SJCRH30 (cell line): Measurements from ENCODE around the gene ZBP1. TPM values are rescaled to one million over a fixed set of nuclear protein-coding genes. Genes with fewer than 3 reads are reported as not detected.

ENCODE experiments used
- DNase-seq, 2 experiments: peaks; one replicate each; pipeline ENCODE4 v3.0.0-alpha.2; 2015 to 2020
- H3K27ac ChIP-seq: fragments of 250-450 bp; sonication (Bioruptor Pico); 2 replicates; pipeline ENCODE4 v1.5.1; 2020; ENCODE audit warnings: mild to moderate bottlenecking, moderate library complexity
- H3K27me3 ChIP-seq: fragments of 250-450 bp; sonication (Bioruptor Pico); 2 replicates; pipeline ENCODE4 v1.5.1; 2020; ENCODE audit warnings: mild to moderate bottlenecking, moderate library complexity
- H3K36me3 ChIP-seq: fragments of 250-450 bp; sonication (Bioruptor Pico); 2 replicates; pipeline ENCODE4 v1.5.1; 2020; ENCODE audit warnings: mild to moderate bottlenecking, moderate library complexity
- H3K4me1 ChIP-seq: fragments of 250-450 bp; sonication (Bioruptor Pico); 2 replicates; pipeline ENCODE4 v1.5.1; 2020; ENCODE audit warnings: mild to moderate bottlenecking, moderate library complexity
- H3K4me3 ChIP-seq: fragments of 250-450 bp; sonication (Bioruptor Pico); 2 replicates; pipeline ENCODE4 v1.5.1; 2020; ENCODE audit warnings: mild to moderate bottlenecking, moderate library complexity
- H3K9me3 ChIP-seq: fragments of 250-450 bp; sonication (Bioruptor Pico); replicated peaks from 2 replicates; pipeline ENCODE4 v1.5.1; 2020; ENCODE audit warnings: mild to moderate bottlenecking, moderate library complexity
- total RNA-seq: library from RNA; depleted of rRNA; stranded (reverse); fragments of >200 nt; shearing (Covaris generic); gene quantifications from 2 replicates; pipeline ENCODE4 v1.2.3, GENCODE V29; 2014

ZBP1 gene
- total RNA-seq, 1 experiment from 2014 or later, result 0.02 TPM

- Histone ChIP-seq H3K4me3 (no peak overlapping the region), H3K27ac (no peak overlapping the region), H3K36me3 (no peaks in the 10 kb centered on the region), H3K27me3 (peaks cover 6% of the 10 kb centered on the region), H3K9me3 (no peaks in the 10 kb centered on the region), H3K4me1 (no peaks in the 10 kb centered on the region)
- no peak for DNase-seq
Measured at GRCh38 chr20:57609086-57609841, 11.0 kb downstream of the ZBP1 start.

- Histone ChIP-seq H3K36me3 (no peaks in the 10 kb centered on the region), H3K4me3 (no peak overlapping the region), H3K9me3 (no peaks in the 10 kb centered on the region), H3K4me1 (no peaks in the 10 kb centered on the region), H3K27me3 (peaks cover 6% of the 10 kb centered on the region), H3K27ac (no peak overlapping the region)
- DNase-seq, result no peak
Measured at GRCh38 chr20:57608516-57608915, 11.7 kb downstream of the ZBP1 start.

- Histone ChIP-seq H3K4me1 (no peaks in the 10 kb centered on the region), H3K27me3 (peaks cover 6% of the 10 kb centered on the region; the same call in 1 of the 2 replicates), H3K9me3 (no peaks in the 10 kb centered on the region), H3K4me3 (no peak overlapping the region), H3K27ac (no peak overlapping the region), H3K36me3 (no peaks in the 10 kb centered on the region)
- DNase-seq, result no peak
Measured at GRCh38 chr20:57605878-57606277, 14.3 kb downstream of the ZBP1 start.

GRCh38 chr20:57605045-57605444, 15.2 kb downstream of the ZBP1 start:
- Histone ChIP-seq H3K9me3 (no peaks in the 10 kb centered on the region), H3K4me1 (no peaks in the 10 kb centered on the region), H3K27me3 (peaks cover 3% of the 10 kb centered on the region; the same call in 1 of the 2 replicates), H3K36me3 (no peaks in the 10 kb centered on the region), H3K27ac (no peak overlapping the region), H3K4me3 (no peak overlapping the region)
- DNase-seq, result no peak

- no peaks in the 10 kb centered on the region for H3K36me3 ChIP-seq
- H3K4me1 ChIP-seq, result no peaks in the 10 kb centered on the region
- H3K27ac ChIP-seq, result no peak overlapping the region
- peaks cover 3% of the 10 kb centered on the region; the same call in 1 of the 2 replicates for H3K27me3 ChIP-seq
- no peak for DNase-seq
- no peak overlapping the region for H3K4me3 ChIP-seq
- H3K9me3 ChIP-seq, result no peaks in the 10 kb centered on the region
Measured at GRCh38 chr20:57603120-57603519, 17.1 kb downstream of the ZBP1 start.

- Histone ChIP-seq H3K27ac (no peak overlapping the region), H3K36me3 (no peaks in the 10 kb centered on the region), H3K4me1 (no peaks in the 10 kb centered on the region), H3K9me3 (no peaks in the 10 kb centered on the region), H3K4me3 (no peak overlapping the region), H3K27me3 (peaks cover 3% of the 10 kb centered on the region; the same call in 1 of the 2 replicates)
- DNase-seq, result no peak
Measured at GRCh38 chr20:57601737-57602136, 18.5 kb downstream of the ZBP1 start.

- peaks cover 2% of the 10 kb centered on the region; the same call in 1 of the 2 replicates for H3K27me3 ChIP-seq
- no peak overlapping the region for H3K27ac ChIP-seq
- no peaks in the 10 kb centered on the region for H3K36me3 ChIP-seq
- H3K4me3 ChIP-seq, result no peak overlapping the region
- H3K9me3 ChIP-seq, result no peaks in the 10 kb centered on the region
- H3K4me1 ChIP-seq, result no peaks in the 10 kb centered on the region
- no peak for DNase-seq
Measured at GRCh38 chr20:57601211-57601570, 19.0 kb downstream of the ZBP1 start.

- H3K4me1 ChIP-seq, result no peaks in the 10 kb centered on the region; the same call in 1 of the 2 replicates
- H3K36me3 ChIP-seq, result no peaks in the 10 kb centered on the region
- no peaks in the 10 kb centered on the region for H3K9me3 ChIP-seq
- no peak overlapping the region for H3K27ac ChIP-seq
- no peak overlapping the region for H3K4me3 ChIP-seq
- no peak for DNase-seq
- no peaks in the 10 kb centered on the region for H3K27me3 ChIP-seq
Measured at GRCh38 chr20:57600320-57601210, 19.7 kb downstream of the ZBP1 start.

GRCh38 chr20:57598491-57598890, 21.7 kb downstream of the ZBP1 start:
- peaks cover 11% of the 10 kb centered on the region for H3K4me1 ChIP-seq
- DNase-seq, result no peak
- H3K27me3 ChIP-seq, result no peaks in the 10 kb centered on the region
- H3K36me3 ChIP-seq, result no peaks in the 10 kb centered on the region
- H3K27ac ChIP-seq, result no peak overlapping the region
- H3K4me3 ChIP-seq, result no peak overlapping the region
- no peaks in the 10 kb centered on the region for H3K9me3 ChIP-seq

- no peaks in the 10 kb centered on the region for H3K9me3 ChIP-seq
- no peak overlapping the region for H3K27ac ChIP-seq
- H3K36me3 ChIP-seq, result no peaks in the 10 kb centered on the region
- no peak overlapping the region for H3K4me3 ChIP-seq
- H3K4me1 ChIP-seq, result peaks cover 12% of the 10 kb centered on the region
- no peak for DNase-seq
- H3K27me3 ChIP-seq, result no peaks in the 10 kb centered on the region
Measured at GRCh38 chr20:57598060-57598459, 22.2 kb downstream of the ZBP1 start.

GRCh38 chr20:57596998-57597939, 23.0 kb downstream of the ZBP1 start:
- H3K27me3 ChIP-seq, result no peaks in the 10 kb centered on the region
- no peaks in the 10 kb centered on the region for H3K9me3 ChIP-seq
- peaks cover 19% of the 10 kb centered on the region for H3K4me1 ChIP-seq
- DNase-seq, result peak; percentile 78 to 90
- H3K27ac ChIP-seq, result no peak overlapping the region
- no peaks in the 10 kb centered on the region for H3K36me3 ChIP-seq
- no peak overlapping the region for H3K4me3 ChIP-seq

- no peak overlapping the region for H3K27ac ChIP-seq
- DNase-seq, result no peak
- H3K4me1 ChIP-seq, result peaks cover 19% of the 10 kb centered on the region
- H3K4me3 ChIP-seq, result no peak overlapping the region
- no peaks in the 10 kb centered on the region for H3K9me3 ChIP-seq
- no peaks in the 10 kb centered on the region for H3K27me3 ChIP-seq
- H3K36me3 ChIP-seq, result no peaks in the 10 kb centered on the region
Measured at GRCh38 chr20:57596358-57596757, 23.9 kb downstream of the ZBP1 start.

GRCh38 chr20:57595041-57596030, 24.9 kb downstream of the ZBP1 start:
- Histone ChIP-seq H3K4me1 (peaks cover 19% of the 10 kb centered on the region), H3K9me3 (no peaks in the 10 kb centered on the region), H3K4me3 (no peak overlapping the region), H3K27ac (no peak overlapping the region), H3K36me3 (no peaks in the 10 kb centered on the region), H3K27me3 (no peaks in the 10 kb centered on the region)
- DNase-seq, result peak; percentile 57 to 75
